HCT116 (cell line): ENCODE measurements around the gene OOSP4B. TPM values are rescaled to one million over a fixed set of nuclear protein-coding genes. Genes with fewer than 3 reads are reported as not detected.

Experiments used
- ATAC-seq: fragments of 200-7000 bp; cut with Tn5 transposase; 2 replicates; pipeline ENCODE4 v1.9.1; 2020; ENCODE audit warnings: mild to moderate bottlenecking, moderate library complexity
- BruUV-seq: library from RNA; stranded (reverse); fragments of 400-500 nt; replicated peaks from 2 replicates; lab custom pipeline; 2021; lab: Mats Ljungman, UMichigan
- CTCF ChIA-PET: fragments of 300-600 bp; sonication (Branson Sonifier 250); formaldehyde crosslinking; loops from one replicate; lab custom pipeline; 2021; ENCODE audit warnings: antibody characterized with exemption; lab: Charles Lee
- POLR2A ChIA-PET: fragments of 300-600, 350-600 bp; sonication (Branson Sonifier 250); formaldehyde crosslinking; loops from one replicate; lab custom pipeline; 2021; ENCODE audit warnings: antibody characterized with exemption; lab: Charles Lee
- RAD21 ChIA-PET, 2 experiments: fragments of 300-600 bp; sonication (Branson Sonifier 250); formaldehyde crosslinking; loops; one replicate each; lab custom pipeline; 2023; ENCODE audit warnings: low total read pairs in 2 of 2; ENCODE audit not compliant: uncharacterized antibody in 2 of 2, unreplicated experiment in 2 of 2, low non-redundant PET in 1 of 2; lab: Charles Lee
- DNase-seq: peaks from one replicate; pipeline ENCODE4 v3.0.0-alpha.2; 2010; ENCODE audit warnings: low read depth, low spot score
- H2AFZ ChIP-seq: fragments of 200-600 bp; shearing (Covaris generic), sonication (generic); 2 replicates; pipeline ENCODE4 v1.6.1; 2017; ENCODE audit warnings: low read depth, mixed run types, mixed read lengths, antibody characterized with exemption, low read length; ENCODE audit not compliant: poor library complexity, severe bottlenecking
- H3K27ac ChIP-seq: 2 replicates; pipeline ENCODE4 v1.5.1; 2012; ENCODE audit warnings: low read depth, low read length
- H3K27me3 ChIP-seq: fragments of 200-600 bp; sonication (generic); 2 replicates; pipeline ENCODE4 v1.6.1; 2016; ENCODE audit warnings: mixed run types, low read length, mixed read lengths; ENCODE audit not compliant: insufficient read depth
- H3K36me3 ChIP-seq, 2 experiments: fragments of 200-500 bp in 1 of 2; fragments of 200-600 bp in 1 of 2; sonication (Bioruptor generic) in 1 of 2; sonication (generic) in 1 of 2; 2 replicates each; pipeline versions ENCODE4 v1.5.1 to v1.6.1; 2014 to 2016; ENCODE audit warnings: low read length in 2 of 2, inconsistent platforms in 1 of 2, mixed read lengths in 1 of 2, mixed run types in 1 of 2; ENCODE audit not compliant: insufficient read depth in 2 of 2, control insufficient read depth in 1 of 2
- H3K4me1 ChIP-seq, 2 experiments: fragments of 200-600 bp in 1 of 2; sonication (generic) in 1 of 2; 2 replicates each; pipeline versions ENCODE4 v1.5.1 to v1.6.1; 2012 to 2017; ENCODE audit warnings: low read length in 2 of 2, inconsistent platforms in 1 of 2, mild to moderate bottlenecking in 1 of 2, mixed read lengths in 1 of 2, mixed run types in 1 of 2, moderate library complexity in 1 of 2; ENCODE audit not compliant: insufficient read depth in 2 of 2, control insufficient read depth in 1 of 2
- H3K4me2 ChIP-seq: fragments of 200-600 bp; sonication (generic); 2 replicates; pipeline ENCODE4 v1.6.1; 2017; ENCODE audit warnings: mixed run types, low read length, mixed read lengths
- H3K4me3 ChIP-seq, 2 experiments: fragments of 200-600 bp in 1 of 2; sonication (generic) in 1 of 2; replicated peaks in 1 of 2; 2 replicates each; pipeline ENCODE4 v1.5.1; 2011 to 2016; ENCODE audit warnings: low read length in 2 of 2, control low read depth in 1 of 2, low read depth in 1 of 2, mild to moderate bottlenecking in 1 of 2, mixed read lengths in 1 of 2, mixed run types in 1 of 2
- H3K79me2 ChIP-seq: fragments of 200-600 bp; sonication (generic); 2 replicates; pipeline ENCODE4 v1.6.1; 2017; ENCODE audit warnings: mild to moderate bottlenecking, mixed run types, low read length, moderate library complexity, mixed read lengths; ENCODE audit not compliant: insufficient read depth
- H3K9ac ChIP-seq: fragments of 200-600 bp; sonication (generic); 2 replicates; pipeline ENCODE4 v1.6.1; 2016; ENCODE audit warnings: low read length, mixed read lengths
- H3K9me2 ChIP-seq: fragments of 200-600 bp; sonication (generic), shearing (Covaris generic); 2 replicates; pipeline ENCODE4 v1.6.1; 2017; ENCODE audit warnings: mixed run types, mild to moderate bottlenecking, moderate library complexity; ENCODE audit not compliant: insufficient read depth
- H3K9me3 ChIP-seq, 2 experiments: fragments of 200-500 bp in 1 of 2; fragments of 200-600 bp in 1 of 2; sonication (Bioruptor generic) in 1 of 2; sonication (generic) in 1 of 2; 2 replicates each; pipeline ENCODE4 v1.6.1; 2014 to 2017; ENCODE audit warnings: low read length in 2 of 2, mixed read lengths in 2 of 2, inconsistent platforms in 1 of 2, low read depth in 1 of 2, mild to moderate bottlenecking in 1 of 2, mixed run types in 1 of 2, moderate library complexity in 1 of 2; ENCODE audit not compliant: control insufficient read depth in 1 of 2, insufficient read depth in 1 of 2
- H4K20me1 ChIP-seq: fragments of 200-600 bp; sonication (generic), shearing (Covaris generic); 2 replicates; pipeline ENCODE4 v1.6.1; 2017; ENCODE audit warnings: mixed run types, mild to moderate bottlenecking, moderate library complexity; ENCODE audit not compliant: insufficient read depth
- CBX3 ChIP-seq: IDR thresholded peaks from 2 replicates; pipeline ENCODE4 v1.6.1; 2012; ENCODE audit warnings: low read depth
- ELF1 ChIP-seq: IDR thresholded peaks from 2 replicates; pipeline ENCODE4 v1.6.1; 2012; ENCODE audit warnings: low read depth, borderline replicate concordance
- EZH2 ChIP-seq: fragments of 200-600 bp; sonication (generic); IDR thresholded peaks from 2 replicates; pipeline ENCODE4 v1.6.1; 2017; ENCODE audit warnings: antibody characterized with exemption, mixed run types
- POLR2AphosphoS5 ChIP-seq: IDR thresholded peaks from 2 replicates; pipeline ENCODE4 v1.6.1; 2011; ENCODE audit warnings: mild to moderate bottlenecking, low read depth, low read length, moderate library complexity
- RAD21 ChIP-seq: IDR thresholded peaks from 2 replicates; pipeline ENCODE4 v1.6.1; 2012; ENCODE audit warnings: low read depth, mild to moderate bottlenecking
- SIN3A ChIP-seq: IDR thresholded peaks from 2 replicates; pipeline ENCODE4 v1.6.1; 2012; ENCODE audit warnings: low read depth
- intact Hi-C: fragments of 100-400 bp; cut with micrococcal nuclease; formaldehyde crosslinking; loops from 2 replicates; pipeline ENCODE4 v1.10.0; 2022
- total RNA-seq: library from RNA; stranded (reverse); gene quantifications from one replicate; pipeline ENCODE4 v1.2.1, GENCODE V29; 2021; ENCODE audit not compliant: unreplicated experiment
- TF ChIP-seq, protein P1 (sequence below): IDR thresholded peaks from 2 replicates; pipeline ENCODE4 v1.6.1; 2012; ENCODE audit warnings: low read depth
- TF ChIP-seq, protein P2 (sequence below): IDR thresholded peaks from 2 replicates; pipeline ENCODE4 v1.6.1; 2012

Gene OOSP4B
- total RNA-seq, 1 experiment from 2014 or later: not detected

DNA sequence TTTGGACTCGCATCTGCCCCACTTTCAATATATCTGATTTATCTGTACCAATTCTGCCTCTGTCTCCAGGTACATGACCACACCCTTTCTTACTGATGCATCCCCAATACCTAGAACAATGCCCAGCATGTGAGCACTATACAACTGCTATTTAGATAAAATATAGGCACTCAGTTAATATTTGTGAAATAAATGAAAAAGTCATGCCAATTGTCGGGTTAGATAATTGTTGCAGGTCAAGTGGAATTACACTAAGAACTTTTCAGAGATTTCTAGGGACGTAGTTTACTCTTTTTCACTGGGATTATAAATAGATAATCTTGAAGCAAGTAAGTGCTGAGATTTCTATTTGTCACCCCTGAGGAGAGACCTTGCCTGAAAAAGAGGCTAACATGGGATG, 32.6 kb upstream of the OOSP4B start:
- Histone ChIP-seq H3K4me2 (no peak overlapping the region), H4K20me1 (no peaks in the 10 kb centered on the region), H3K9me2 (no peaks in the 10 kb centered on the region), H2AFZ (no peak overlapping the region), H3K9ac (no peak overlapping the region), H3K4me3 (no peak overlapping the region), H3K27ac (no peak overlapping the region), H3K79me2 (no peaks in the 10 kb centered on the region), H3K36me3 (no peaks in the 10 kb centered on the region), H3K9me3 (no peaks in the 10 kb centered on the region), H3K4me1 (no peaks in the 10 kb centered on the region), H3K27me3 (no peaks in the 10 kb centered on the region)
- ATAC-seq (no peak), DNase-seq (no peak)
- BruUV-seq: no TSS peak
- TF ChIP-seq SIN3A (no peak), RAD21 (no peak), ELF1 (no peak), EZH2 (no peak), CBX3 (no peak), POLR2AphosphoS5 (no peak)
- TF ChIP-seq, protein P1, sequence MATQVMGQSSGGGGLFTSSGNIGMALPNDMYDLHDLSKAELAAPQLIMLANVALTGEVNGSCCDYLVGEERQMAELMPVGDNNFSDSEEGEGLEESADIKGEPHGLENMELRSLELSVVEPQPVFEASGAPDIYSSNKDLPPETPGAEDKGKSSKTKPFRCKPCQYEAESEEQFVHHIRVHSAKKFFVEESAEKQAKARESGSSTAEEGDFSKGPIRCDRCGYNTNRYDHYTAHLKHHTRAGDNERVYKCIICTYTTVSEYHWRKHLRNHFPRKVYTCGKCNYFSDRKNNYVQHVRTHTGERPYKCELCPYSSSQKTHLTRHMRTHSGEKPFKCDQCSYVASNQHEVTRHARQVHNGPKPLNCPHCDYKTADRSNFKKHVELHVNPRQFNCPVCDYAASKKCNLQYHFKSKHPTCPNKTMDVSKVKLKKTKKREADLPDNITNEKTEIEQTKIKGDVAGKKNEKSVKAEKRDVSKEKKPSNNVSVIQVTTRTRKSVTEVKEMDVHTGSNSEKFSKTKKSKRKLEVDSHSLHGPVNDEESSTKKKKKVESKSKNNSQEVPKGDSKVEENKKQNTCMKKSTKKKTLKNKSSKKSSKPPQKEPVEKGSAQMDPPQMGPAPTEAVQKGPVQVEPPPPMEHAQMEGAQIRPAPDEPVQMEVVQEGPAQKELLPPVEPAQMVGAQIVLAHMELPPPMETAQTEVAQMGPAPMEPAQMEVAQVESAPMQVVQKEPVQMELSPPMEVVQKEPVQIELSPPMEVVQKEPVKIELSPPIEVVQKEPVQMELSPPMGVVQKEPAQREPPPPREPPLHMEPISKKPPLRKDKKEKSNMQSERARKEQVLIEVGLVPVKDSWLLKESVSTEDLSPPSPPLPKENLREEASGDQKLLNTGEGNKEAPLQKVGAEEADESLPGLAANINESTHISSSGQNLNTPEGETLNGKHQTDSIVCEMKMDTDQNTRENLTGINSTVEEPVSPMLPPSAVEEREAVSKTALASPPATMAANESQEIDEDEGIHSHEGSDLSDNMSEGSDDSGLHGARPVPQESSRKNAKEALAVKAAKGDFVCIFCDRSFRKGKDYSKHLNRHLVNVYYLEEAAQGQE: no peak
- TF ChIP-seq, protein P2, sequence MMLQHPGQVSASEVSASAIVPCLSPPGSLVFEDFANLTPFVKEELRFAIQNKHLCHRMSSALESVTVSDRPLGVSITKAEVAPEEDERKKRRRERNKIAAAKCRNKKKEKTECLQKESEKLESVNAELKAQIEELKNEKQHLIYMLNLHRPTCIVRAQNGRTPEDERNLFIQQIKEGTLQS: no peak
- intact Hi-C loops: no loop called here
- POLR2A ChIA-PET: no interaction called here
- CTCF ChIA-PET: no interaction called here
- RAD21 ChIA-PET: no interaction called here
